ENCODE measurements around the gene USP13. TPM values are rescaled to one million over a fixed set of nuclear protein-coding genes. Genes with fewer than 3 reads are reported as not detected.

Gene USP13
- total RNA-seq, 1 donor from 2014 or later = 11.5 TPM

DNA sequence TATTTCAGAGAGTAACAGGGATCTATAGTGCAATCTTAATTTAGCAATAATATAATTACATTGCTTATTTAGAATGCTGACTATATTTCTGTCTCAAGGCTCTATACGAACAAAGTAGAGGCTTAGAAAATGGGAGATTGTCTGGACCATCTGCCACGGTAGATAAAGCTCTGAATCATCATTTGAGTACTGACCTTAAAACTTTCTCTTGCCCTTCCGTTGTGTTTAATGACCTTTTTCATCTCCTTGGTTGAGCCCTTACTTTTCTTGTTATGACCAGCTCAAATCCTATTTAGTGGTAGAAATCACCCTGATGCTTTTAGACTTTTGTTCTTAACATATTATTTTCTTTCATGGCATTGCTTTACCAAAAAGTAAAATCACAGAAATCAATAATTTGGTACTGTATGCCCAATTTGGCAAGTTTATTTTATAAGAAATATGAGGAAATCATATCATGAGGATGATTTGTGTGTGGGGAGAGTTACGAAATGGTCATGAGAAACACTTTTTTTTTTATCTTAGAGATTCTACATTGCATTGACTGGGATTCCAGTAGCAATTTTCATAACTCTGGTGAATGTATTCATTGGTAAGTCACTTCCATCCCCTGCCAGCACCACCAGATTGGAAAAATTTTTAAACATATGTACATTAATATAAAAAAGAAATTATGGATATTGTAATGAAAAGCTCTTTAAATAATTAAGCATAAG, 37.2 kb upstream of the USP13 start:
- H3K4me1 ChIP-seq = no peaks in the 10 kb centered on the region
- TF ChIP-seq POLR2A (IDR thresholded peaks at IDR 0.05) (no peak), POLR2AphosphoS5 (IDR thresholded peaks at IDR 0.05; ENCODE audit: insufficient read depth in 1 of 2, low read depth in 1 of 2) (no peak)
- TF ChIP-seq, protein P1, sequence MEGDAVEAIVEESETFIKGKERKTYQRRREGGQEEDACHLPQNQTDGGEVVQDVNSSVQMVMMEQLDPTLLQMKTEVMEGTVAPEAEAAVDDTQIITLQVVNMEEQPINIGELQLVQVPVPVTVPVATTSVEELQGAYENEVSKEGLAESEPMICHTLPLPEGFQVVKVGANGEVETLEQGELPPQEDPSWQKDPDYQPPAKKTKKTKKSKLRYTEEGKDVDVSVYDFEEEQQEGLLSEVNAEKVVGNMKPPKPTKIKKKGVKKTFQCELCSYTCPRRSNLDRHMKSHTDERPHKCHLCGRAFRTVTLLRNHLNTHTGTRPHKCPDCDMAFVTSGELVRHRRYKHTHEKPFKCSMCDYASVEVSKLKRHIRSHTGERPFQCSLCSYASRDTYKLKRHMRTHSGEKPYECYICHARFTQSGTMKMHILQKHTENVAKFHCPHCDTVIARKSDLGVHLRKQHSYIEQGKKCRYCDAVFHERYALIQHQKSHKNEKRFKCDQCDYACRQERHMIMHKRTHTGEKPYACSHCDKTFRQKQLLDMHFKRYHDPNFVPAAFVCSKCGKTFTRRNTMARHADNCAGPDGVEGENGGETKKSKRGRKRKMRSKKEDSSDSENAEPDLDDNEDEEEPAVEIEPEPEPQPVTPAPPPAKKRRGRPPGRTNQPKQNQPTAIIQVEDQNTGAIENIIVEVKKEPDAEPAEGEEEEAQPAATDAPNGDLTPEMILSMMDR (IDR thresholded peaks at IDR 0.05) = no peak
- no peaks in the 10 kb centered on the region for H3K27me3 ChIP-seq
- H3K4me3 ChIP-seq = no peak overlapping the region
- intact Hi-C loops (cut with DNase I) = no loop called here
- DNase-seq (ENCODE audit: extremely low spot score in 2 of 2) = no peak
- no peaks in the 10 kb centered on the region for H3K9me3 ChIP-seq
- peaks cover 0 to 18% of the 10 kb centered on the region in 2 donors for H3K36me3 ChIP-seq
- no peak overlapping the region for H3K27ac ChIP-seq

DNA sequence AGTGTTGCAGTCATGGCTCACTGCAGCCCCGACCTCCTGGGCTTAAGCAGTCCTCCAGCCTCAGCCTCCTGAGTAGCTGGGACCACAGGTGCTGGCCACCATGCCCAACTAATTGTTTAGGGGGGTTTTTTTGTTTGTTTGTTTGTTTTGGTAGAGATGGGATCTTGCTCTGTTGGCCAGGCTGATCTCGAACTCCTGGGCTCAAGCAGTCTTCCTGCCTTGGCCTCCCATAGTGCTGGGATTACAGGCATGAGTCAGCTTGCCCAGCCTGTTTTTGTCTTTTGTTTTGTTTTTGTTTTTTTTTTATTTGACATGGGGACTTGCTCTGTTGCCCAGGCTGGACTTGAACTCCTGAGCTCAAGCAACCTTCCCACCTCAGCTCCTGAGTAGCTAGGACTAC, 30.8 kb upstream of the USP13 start:
- intact Hi-C loops (cut with DNase I) = no loop called here
- Histone ChIP-seq H3K27me3 (no peaks in the 10 kb centered on the region), H3K27ac (no peak overlapping the region), H3K9me3 (no peaks in the 10 kb centered on the region), H3K4me1 (no peaks in the 10 kb centered on the region), H3K36me3 (peaks cover 0 to 72% of the 10 kb centered on the region in 2 donors), H3K4me3 (no peak overlapping the region)
- DNase-seq (ENCODE audit: extremely low spot score in 2 of 2) = no peak
- no peak for TF ChIP-seq POLR2A (IDR thresholded peaks at IDR 0.05)

DNA sequence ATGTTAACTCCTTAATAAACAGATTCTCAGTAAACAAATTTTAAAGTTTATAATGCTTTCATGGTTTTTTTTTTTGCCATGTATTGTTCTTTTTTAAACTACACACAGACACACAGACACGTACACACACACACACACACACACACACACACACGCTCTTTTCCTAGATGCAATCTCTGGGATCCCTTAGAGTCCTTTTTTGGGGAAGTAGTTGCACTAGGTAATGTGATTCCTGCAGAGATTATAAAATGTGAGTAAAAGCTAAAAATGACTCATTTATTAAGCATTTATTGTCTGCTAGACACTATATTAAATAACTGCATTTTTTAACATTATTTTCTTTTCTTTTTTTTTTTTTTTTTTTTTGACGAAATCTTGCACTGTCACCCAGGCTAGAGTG, 28.4 kb upstream of the USP13 start:
- DNase-seq (ENCODE audit: extremely low spot score in 2 of 2) = no peak
- Histone ChIP-seq H3K27me3 (no peaks in the 10 kb centered on the region), H3K36me3 (peaks cover 0 to 55% of the 10 kb centered on the region in 2 donors), H3K9me3 (no peaks in the 10 kb centered on the region), H3K4me3 (no peak overlapping the region), H3K4me1 (no peaks in the 10 kb centered on the region), H3K27ac (no peak overlapping the region)
- intact Hi-C loops (cut with DNase I) = no loop called here
- TF ChIP-seq POLR2A (IDR thresholded peaks at IDR 0.05) = no peak
- no peak for TF ChIP-seq POLR2AphosphoS5 (IDR thresholded peaks at IDR 0.05; ENCODE audit: insufficient read depth in 1 of 2, low read depth in 1 of 2)
- TF ChIP-seq, protein P1 (IDR thresholded peaks at IDR 0.05) = no peak

DNA sequence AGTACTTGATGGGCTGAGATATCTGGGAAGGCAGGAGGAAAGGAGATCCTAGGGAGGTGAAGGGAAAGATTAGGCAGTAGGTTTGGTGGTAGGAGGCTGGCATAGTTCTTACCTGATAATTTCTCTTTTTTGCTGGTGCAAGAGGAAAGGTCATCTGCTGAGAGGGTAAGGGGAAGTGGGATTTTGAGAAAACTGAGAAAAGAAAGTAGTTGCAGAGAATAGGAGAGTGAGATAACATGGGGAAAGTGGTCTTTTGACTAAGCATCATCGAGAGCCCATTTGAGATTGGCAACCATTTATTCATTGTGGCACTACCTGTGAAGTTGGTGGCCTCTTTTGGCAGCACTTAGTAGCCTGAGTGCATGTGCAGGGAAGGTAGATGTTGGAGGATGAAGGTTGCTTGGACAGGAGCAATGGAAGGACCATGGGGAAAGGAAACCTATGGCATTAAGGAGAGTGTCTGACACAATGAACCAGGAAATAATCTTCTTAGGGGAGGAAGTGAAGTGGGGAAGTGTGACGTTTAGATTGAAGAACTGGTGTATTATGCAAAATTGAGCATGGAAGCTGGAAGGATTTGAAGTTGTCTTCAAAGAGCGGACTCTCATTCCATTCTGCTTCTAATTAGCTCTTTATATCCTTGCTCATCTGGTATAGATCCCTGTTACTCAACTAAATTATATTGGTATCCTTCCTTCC, 21.9 kb upstream of the USP13 start:
- H3K36me3 ChIP-seq = peaks cover 0 to 8% of the 10 kb centered on the region in 2 donors
- H3K4me3 ChIP-seq = no peak overlapping the region
- H3K27me3 ChIP-seq = no peaks in the 10 kb centered on the region
- H3K27ac ChIP-seq = no peak overlapping the region
- H3K9me3 ChIP-seq = no peaks in the 10 kb centered on the region
- DNase-seq (ENCODE audit: extremely low spot score in 2 of 2) = no peak
- intact Hi-C loops (cut with DNase I) = no loop called here
- TF ChIP-seq POLR2A (IDR thresholded peaks at IDR 0.05) (no peak), POLR2AphosphoS5 (IDR thresholded peaks at IDR 0.05; ENCODE audit: insufficient read depth in 1 of 2, low read depth in 1 of 2) (no peak)
- TF ChIP-seq, protein P1 (IDR thresholded peaks at IDR 0.05) = no peak
- H3K4me1 ChIP-seq = no peaks in the 10 kb centered on the region

DNA sequence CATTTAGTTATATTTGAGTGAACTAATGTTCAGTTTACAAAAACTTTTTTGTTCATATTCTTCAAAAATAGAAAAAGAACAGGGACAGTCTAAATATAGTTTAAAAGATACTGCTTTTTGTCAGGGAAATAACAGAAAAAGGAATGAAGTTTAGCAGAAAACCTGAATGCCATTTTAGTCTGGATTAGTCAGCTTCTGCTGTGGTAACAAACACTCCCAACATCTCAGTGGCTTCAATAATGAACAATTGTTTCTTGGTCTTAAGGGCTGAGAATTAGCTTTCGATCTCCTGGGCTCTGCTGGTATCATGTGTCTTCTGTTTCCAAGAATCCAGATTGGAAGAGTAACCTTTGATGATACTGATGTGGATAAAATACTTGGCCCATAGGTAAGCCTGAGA, 12.4 kb upstream of the USP13 start:
- TF ChIP-seq, protein P1 (IDR thresholded peaks at IDR 0.05) = no peak
- TF ChIP-seq POLR2AphosphoS5 (IDR thresholded peaks at IDR 0.05; ENCODE audit: insufficient read depth in 1 of 2, low read depth in 1 of 2) (no peak), POLR2A (IDR thresholded peaks at IDR 0.05) (no peak)
- intact Hi-C loops (cut with DNase I) = no loop called here

More for the DNA sequence above, 12.4 kb upstream of the USP13 start:
- no peaks in the 10 kb centered on the region for H3K36me3 ChIP-seq
- H3K27ac ChIP-seq = no peak overlapping the region
- no peak for DNase-seq (ENCODE audit: extremely low spot score in 2 of 2)
- H3K9me3 ChIP-seq = no peaks in the 10 kb centered on the region
- H3K27me3 ChIP-seq = no peaks in the 10 kb centered on the region
- H3K4me1 ChIP-seq = no peaks in the 10 kb centered on the region
- no peak overlapping the region for H3K4me3 ChIP-seq
